ENCODE data around the gene KRT6C. TPM values are rescaled to one million over a fixed set of nuclear protein-coding genes. Genes with fewer than 3 reads are reported as not detected.

KRT6C gene
- total and polyA plus RNA-seq, 10 donors: 0.03 to 0.07 (median 0.06) TPM; not detected in 7

DNA sequence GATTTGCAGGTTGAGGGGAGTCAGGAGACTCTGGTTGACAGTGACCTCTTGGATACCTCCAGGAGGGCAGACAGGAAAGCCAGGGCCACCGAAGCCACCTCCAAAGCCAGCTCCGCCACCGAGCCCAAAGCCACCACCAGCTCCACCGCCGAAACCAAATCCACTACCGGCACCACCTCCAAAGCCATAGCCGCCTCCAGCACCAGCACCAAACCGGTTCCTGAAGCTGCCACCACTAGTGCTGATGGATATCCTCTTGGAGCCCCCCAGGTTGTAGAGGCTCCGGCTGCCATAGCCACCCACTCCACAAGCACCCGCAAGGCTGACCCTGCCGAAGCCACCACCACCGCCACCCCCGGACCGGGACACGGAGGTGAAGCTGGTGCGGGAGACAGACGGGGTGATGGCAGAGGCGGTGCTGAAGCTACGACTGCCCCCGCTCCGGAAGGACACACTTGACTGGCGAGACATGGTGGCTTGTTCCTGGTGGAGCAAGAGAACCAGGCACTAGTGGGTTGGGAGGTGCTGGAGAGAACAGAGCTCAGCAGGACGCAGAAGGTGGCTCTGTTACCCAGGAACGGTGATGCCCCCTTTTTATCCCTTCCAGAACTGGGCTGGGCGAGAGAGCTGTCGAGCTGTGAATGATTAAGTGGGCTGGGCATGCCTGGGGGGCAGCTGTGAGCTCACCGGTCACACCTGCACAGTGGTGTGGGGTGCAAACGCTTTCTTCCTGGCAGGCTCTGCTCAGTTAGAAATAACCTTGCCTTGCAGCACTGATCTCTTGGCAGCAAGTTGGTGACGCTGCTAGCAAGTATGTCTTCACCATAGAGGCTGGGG lies 46.4 kb upstream of the KRT6C start, which contains the start of gene KRT5:
Gene KRT5 (minus strand): TSS at position 569 of the 837 bp plus-strand sequence. CDS start 98 bp downstream, at position 471.
- WGBS, 5 donors: 87 to 93% (median 89%) methylated on average over 26 to 29 of the region's 29 CpGs
- DNase-seq: no peak
- TF ChIP-seq POLR2A (IDR thresholded peaks at IDR 0.05): no peak
- TF ChIP-seq, protein P1, sequence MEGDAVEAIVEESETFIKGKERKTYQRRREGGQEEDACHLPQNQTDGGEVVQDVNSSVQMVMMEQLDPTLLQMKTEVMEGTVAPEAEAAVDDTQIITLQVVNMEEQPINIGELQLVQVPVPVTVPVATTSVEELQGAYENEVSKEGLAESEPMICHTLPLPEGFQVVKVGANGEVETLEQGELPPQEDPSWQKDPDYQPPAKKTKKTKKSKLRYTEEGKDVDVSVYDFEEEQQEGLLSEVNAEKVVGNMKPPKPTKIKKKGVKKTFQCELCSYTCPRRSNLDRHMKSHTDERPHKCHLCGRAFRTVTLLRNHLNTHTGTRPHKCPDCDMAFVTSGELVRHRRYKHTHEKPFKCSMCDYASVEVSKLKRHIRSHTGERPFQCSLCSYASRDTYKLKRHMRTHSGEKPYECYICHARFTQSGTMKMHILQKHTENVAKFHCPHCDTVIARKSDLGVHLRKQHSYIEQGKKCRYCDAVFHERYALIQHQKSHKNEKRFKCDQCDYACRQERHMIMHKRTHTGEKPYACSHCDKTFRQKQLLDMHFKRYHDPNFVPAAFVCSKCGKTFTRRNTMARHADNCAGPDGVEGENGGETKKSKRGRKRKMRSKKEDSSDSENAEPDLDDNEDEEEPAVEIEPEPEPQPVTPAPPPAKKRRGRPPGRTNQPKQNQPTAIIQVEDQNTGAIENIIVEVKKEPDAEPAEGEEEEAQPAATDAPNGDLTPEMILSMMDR (IDR thresholded peaks at IDR 0.05 in 8 of 11, conservative IDR thresholded peaks at IDR 0.05 in 3 of 11): no peak
- no peak for TF ChIP-seq POLR2AphosphoS5 (IDR thresholded peaks at IDR 0.05)

GRCh38 chr12:52519387-52519703 lies 45.7 kb upstream of the KRT6C start:
- DNase-seq: no peak
- TF ChIP-seq POLR2A (IDR thresholded peaks at IDR 0.05) (no peak), POLR2AphosphoS5 (IDR thresholded peaks at IDR 0.05) (no peak)
- TF ChIP-seq, protein P1 (IDR thresholded peaks at IDR 0.05 in 8 of 11, conservative IDR thresholded peaks at IDR 0.05 in 3 of 11): no peak
- 76 to 85% (median 82%) methylated on average over 3 of the region's 3 CpGs for WGBS, 5 donors
- intact Hi-C loops (cut with DNase I; ENCODE audit: low total_unique reads): no loop called here
- H3K27me3 ChIP-seq (replicated peaks in 1 of 7): peaks cover 0 to 15% (median 0%) of the 10 kb centered on the region in 7 donors
- H3K4me1 ChIP-seq: no peaks in the 10 kb centered on the region
- no peaks in the 10 kb centered on the region for H3K36me3 ChIP-seq
- H3K4me3 ChIP-seq: no peak overlapping the region
- H3K27ac ChIP-seq: no peak overlapping the region
- H3K9me3 ChIP-seq: no peaks in the 10 kb centered on the region

More for the DNA sequence above, 46.4 kb upstream of the KRT6C start, which contains the start of gene KRT5:
- Histone ChIP-seq H3K36me3 (no peaks in the 10 kb centered on the region), H3K9me3 (no peaks in the 10 kb centered on the region), H3K27ac (no peak within 1 kb of the TSS), H3K27me3 (replicated peaks in 1 of 7) (peaks cover 0 to 15% (median 0%) of the 10 kb centered on the region in 7 donors), H3K4me3 (no peak within 1 kb of the TSS), H3K4me1 (no peaks in the 10 kb centered on the region)
- intact Hi-C loops (cut with DNase I; ENCODE audit: low total_unique reads): no loop called here

- peaks cover 0 to 14% (median 0%) of the 10 kb centered on the region in 7 donors for H3K27me3 ChIP-seq (replicated peaks in 1 of 7)
- H3K4me3 ChIP-seq: no peak overlapping the region
- H3K4me1 ChIP-seq: no peaks in the 10 kb centered on the region
- DNase-seq: no peak
- WGBS, 5 donors: 77 to 93% (median 85%) methylated on average over 7 to 8 of the region's 8 CpGs
- no peak overlapping the region for H3K27ac ChIP-seq
- H3K9me3 ChIP-seq: no peaks in the 10 kb centered on the region
- intact Hi-C loops (cut with DNase I; ENCODE audit: low total_unique reads): no loop called here
- no peaks in the 10 kb centered on the region for H3K36me3 ChIP-seq
- TF ChIP-seq POLR2A (IDR thresholded peaks at IDR 0.05) (no peak), POLR2AphosphoS5 (IDR thresholded peaks at IDR 0.05) (no peak)
- TF ChIP-seq, protein P1 (IDR thresholded peaks at IDR 0.05 in 8 of 11, conservative IDR thresholded peaks at IDR 0.05 in 3 of 11): no peak
These were observed 45.2 kb upstream of the KRT6C start for GRCh38 chr12:52518574-52519386.

GRCh38 chr12:52517888-52518287 lies 44.3 kb upstream of the KRT6C start:
- Histone ChIP-seq H3K9me3 (no peaks in the 10 kb centered on the region), H3K4me1 (no peaks in the 10 kb centered on the region), H3K27ac (no peak overlapping the region), H3K36me3 (no peaks in the 10 kb centered on the region), H3K27me3 (replicated peaks in 1 of 7) (peaks cover 0 to 17% (median 0%) of the 10 kb centered on the region in 7 donors), H3K4me3 (no peak overlapping the region)
- intact Hi-C loops (cut with DNase I; ENCODE audit: low total_unique reads): no loop called here
- no peak for DNase-seq
- WGBS, 5 donors: 86 to 91% (median 90%) methylated on average over 5 of the region's 5 CpGs
- no peak for TF ChIP-seq POLR2A (IDR thresholded peaks at IDR 0.05)
- TF ChIP-seq POLR2AphosphoS5 (IDR thresholded peaks at IDR 0.05): no peak
- TF ChIP-seq, protein P1 (IDR thresholded peaks at IDR 0.05 in 8 of 11, conservative IDR thresholded peaks at IDR 0.05 in 3 of 11): no peak
